KBM-7 (cell line): Measurements from ENCODE around the gene TIE1.

Source experiments
- DNase-seq: peaks from one replicate; pipeline ENCODE4 v3.0.0-alpha.2; 2015
- in situ Hi-C: fragments of 300-500 bp; cut with MboI; formaldehyde crosslinking; loops from 2 replicates; pipeline ENCODE4 v1.14.3; 2020; ENCODE audit warnings: low sequenced_read_pairs, low pct_unique_long_range_greater_than_20kb, mixed read lengths

TIE1 gene

GRCh38 chr1:43322506-43322905 is 21.7 kb downstream of the TIE1 start:
- in situ Hi-C loops: no loop called here
- no peak for DNase-seq

- DNase-seq: no peak
- in situ Hi-C loops: no loop called here
Observed at GRCh38 chr1:43324810-43325209, 24.0 kb downstream of the TIE1 start.

- in situ Hi-C loops: no loop called here
- DNase-seq: no peak
Observed at GRCh38 chr1:43325381-43325780, 24.6 kb downstream of the TIE1 start.

- in situ Hi-C loops: no loop called here
Observed at GRCh38 chr1:43327549-43328292, 26.9 kb downstream of the TIE1 start.

GRCh38 chr1:43329995-43330751 is 29.4 kb downstream of the TIE1 start:
- DNase-seq: peak; percentile 89

More at GRCh38 chr1:43327549-43328292, 26.9 kb downstream of the TIE1 start:
- no peak for DNase-seq

GRCh38 chr1:43331688-43332087 is 30.9 kb downstream of the TIE1 start:
- in situ Hi-C loops: no loop called here
- no peak for DNase-seq

More at GRCh38 chr1:43329995-43330751, 29.4 kb downstream of the TIE1 start:
- in situ Hi-C loops: no loop called here

GRCh38 chr1:43334453-43335205 is 33.8 kb downstream of the TIE1 start:
- no peak for DNase-seq
- in situ Hi-C loops: no loop called here

- in situ Hi-C loops: no loop called here
- no peak for DNase-seq
Observed at GRCh38 chr1:43337588-43337987, 36.8 kb downstream of the TIE1 start, which contains the start of gene MPL. Gene MPL, plus strand, starts transcription at chr1:43337818. Its CDS starts 31 bp downstream, at chr1:43337849.

GRCh38 chr1:43338001-43338400 is 37.2 kb downstream of the TIE1 start:
- DNase-seq: no peak
- in situ Hi-C loops: no loop called here

- in situ Hi-C loops: no loop called here
Observed at GRCh38 chr1:43339584-43340232, 38.9 kb downstream of the TIE1 start.

GRCh38 chr1:43340559-43340958 is 39.8 kb downstream of the TIE1 start:
- in situ Hi-C loops: no loop called here

More at GRCh38 chr1:43339584-43340232, 38.9 kb downstream of the TIE1 start:
- no peak for DNase-seq

GRCh38 chr1:43344267-43344850 is 43.6 kb downstream of the TIE1 start:
- in situ Hi-C loops: no loop called here
- no peak for DNase-seq

More at GRCh38 chr1:43340559-43340958, 39.8 kb downstream of the TIE1 start:
- no peak for DNase-seq

GRCh38 chr1:43345120-43345519 is 44.3 kb downstream of the TIE1 start:
- DNase-seq: no peak
- in situ Hi-C loops: no loop called here

- no peak for DNase-seq
- in situ Hi-C loops: no loop called here
Observed at GRCh38 chr1:43346636-43347035, 45.9 kb downstream of the TIE1 start.

- in situ Hi-C loops: no loop called here
Observed at GRCh38 chr1:43348343-43348808, 47.6 kb downstream of the TIE1 start.

GRCh38 chr1:43348809-43349593 is 48.2 kb downstream of the TIE1 start:
- in situ Hi-C loops: no loop called here
- DNase-seq: no peak

More at GRCh38 chr1:43348343-43348808, 47.6 kb downstream of the TIE1 start:
- no peak for DNase-seq

- in situ Hi-C loops: no loop called here
- DNase-seq: no peak
Observed at GRCh38 chr1:43349594-43350306, 49.0 kb downstream of the TIE1 start.
